Muscle layer of duodenum (tissue), 2 donors: Measurements from ENCODE around the gene PRKCZ.
"Not testable (repeated sequence)": the region's sequence is repeated elsewhere in the genome, so short reads cannot be mapped to it uniquely, and the experiment has no call there.

ENCODE experiments used
- H3K27ac ChIP-seq: one replicate; pipeline ENCODE4 v1.7.0; 2013; ENCODE audit warnings: mild to moderate bottlenecking, low read length
- H3K27me3 ChIP-seq: one replicate; pipeline ENCODE4 v1.7.0; 2013; ENCODE audit warnings: low read depth, mild to moderate bottlenecking, control low read depth, low read length
- H3K36me3 ChIP-seq, 2 donors: one replicate each; pipeline ENCODE4 v1.7.0; 2013; ENCODE audit warnings: low read length in 2 of 2, control low read depth in 1 of 2, mild to moderate bottlenecking in 1 of 2; ENCODE audit not compliant: insufficient read depth in 2 of 2, control insufficient read depth in 1 of 2
- H3K4me1 ChIP-seq, 2 donors: one replicate each; pipeline ENCODE4 v1.7.0; 2013; ENCODE audit warnings: low read length in 2 of 2, mild to moderate bottlenecking in 2 of 2, control low read depth in 1 of 2, moderate library complexity in 1 of 2; ENCODE audit not compliant: insufficient read depth in 2 of 2, control insufficient read depth in 1 of 2
- H3K4me3 ChIP-seq, 2 donors: one replicate each; pipeline ENCODE4 v1.7.0; 2013; ENCODE audit warnings: low read length in 2 of 2, low read depth in 1 of 2, mild to moderate bottlenecking in 1 of 2
- H3K9me3 ChIP-seq, 2 donors: one replicate each; pipeline ENCODE4 v1.7.0; 2013; ENCODE audit warnings: low read length in 2 of 2, control low read depth in 1 of 2, mild to moderate bottlenecking in 1 of 2; ENCODE audit not compliant: control insufficient read depth in 1 of 2
- donor health status: healthy.

PRKCZ gene

DNA sequence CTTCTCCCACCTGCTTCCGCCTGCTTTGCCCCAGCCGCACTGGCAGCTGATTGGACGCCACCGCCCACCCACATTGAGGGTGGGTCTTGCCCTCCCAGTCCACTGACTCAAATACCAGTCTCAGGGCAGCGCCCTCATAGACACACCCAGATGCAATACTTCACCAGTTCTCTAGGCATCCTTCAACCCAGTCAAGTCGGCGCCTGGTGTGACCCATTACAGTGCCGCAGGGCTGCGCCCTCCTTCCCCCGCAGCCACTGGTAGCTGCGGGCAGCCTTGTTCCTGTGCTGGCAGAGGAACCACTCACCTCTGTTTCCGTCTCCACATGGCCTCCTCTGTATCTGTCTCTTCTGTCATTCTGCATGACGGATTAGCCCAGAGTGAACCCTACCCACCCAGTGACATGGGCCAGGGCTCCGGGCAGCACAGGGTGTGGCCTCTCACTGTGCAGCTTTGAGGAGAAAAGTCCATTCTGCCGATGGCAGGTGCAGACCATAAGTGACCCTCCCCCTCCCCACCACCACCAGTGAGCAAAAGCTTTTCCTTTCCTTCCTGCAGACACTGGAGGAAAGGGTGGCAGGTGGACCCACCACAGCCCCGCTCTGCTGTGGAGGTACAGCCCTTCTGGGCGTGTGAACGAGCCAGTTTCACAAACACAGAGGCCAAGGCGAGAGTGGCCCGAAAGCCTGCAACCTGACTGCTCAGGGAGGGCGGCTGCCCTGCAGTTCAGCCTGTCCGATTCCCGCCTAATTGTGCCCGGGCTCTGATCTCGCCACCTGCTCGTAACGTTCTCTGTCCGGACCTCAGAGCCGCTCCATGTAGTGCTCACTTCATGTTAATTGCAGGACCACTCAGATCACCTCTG is 87.3 kb downstream of the PRKCZ start:
- Histone ChIP-seq H3K4me3 (no peak overlapping the region), H3K27ac (peak overlapping the region; percentile 68), H3K4me1 (peaks cover 3 to 12% of the 10 kb centered on the region in 2 donors), H3K36me3 (no peaks in the 10 kb centered on the region), H3K27me3 (no peaks in the 10 kb centered on the region), H3K9me3 (no peaks in the 10 kb centered on the region)

DNA sequence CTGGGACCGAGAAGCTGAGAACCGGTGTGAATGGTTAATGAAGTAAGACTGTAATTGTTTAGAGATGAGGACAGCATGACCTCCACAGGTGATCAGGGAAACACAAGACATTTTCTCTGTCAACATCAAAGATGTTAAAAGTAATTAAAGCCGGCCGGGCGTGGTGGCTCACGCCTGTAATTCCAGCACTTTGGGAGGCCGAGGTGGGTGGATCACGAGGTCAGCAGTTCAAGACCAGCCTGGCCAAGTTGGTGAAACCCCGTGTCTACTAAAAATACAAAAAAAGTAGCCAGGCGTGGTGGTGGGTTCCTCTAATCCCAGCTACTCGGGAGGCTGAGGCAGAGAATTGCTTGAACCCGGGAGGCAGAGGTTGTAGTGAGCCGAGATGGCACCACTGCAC is 88.9 kb downstream of the PRKCZ start:
- H3K4me1 ChIP-seq, result peaks cover 0 to 12% of the 10 kb centered on the region in 2 donors
- not testable (repeated sequence) for H3K27ac ChIP-seq, H3K9me3 ChIP-seq, H3K4me3 ChIP-seq, H3K27me3 ChIP-seq, H3K36me3 ChIP-seq

DNA sequence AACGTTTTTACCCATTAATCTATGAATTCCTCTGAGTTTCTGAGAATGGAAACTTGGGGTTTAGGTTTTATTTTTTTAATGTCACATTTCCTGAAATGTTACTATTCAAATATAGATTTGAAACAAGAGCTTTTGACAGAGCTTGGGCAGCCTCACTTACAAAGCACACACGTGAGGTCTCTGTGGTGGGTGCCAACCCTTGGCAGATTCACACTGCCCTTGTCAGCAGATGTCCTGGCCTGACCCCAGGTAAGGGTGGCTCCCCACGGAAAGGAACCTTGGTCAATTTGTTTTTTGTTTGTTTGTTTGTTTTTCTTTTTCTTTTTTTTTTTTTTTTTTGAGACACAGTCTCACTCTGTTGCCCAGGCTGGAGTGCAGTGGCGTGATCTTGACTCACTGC is 90.8 kb downstream of the PRKCZ start:
- Histone ChIP-seq H3K4me3 (no peak overlapping the region), H3K4me1 (peaks cover 0 to 3% of the 10 kb centered on the region in 2 donors), H3K9me3 (no peaks in the 10 kb centered on the region), H3K27me3 (no peaks in the 10 kb centered on the region), H3K27ac (no peak overlapping the region), H3K36me3 (no peaks in the 10 kb centered on the region)

DNA sequence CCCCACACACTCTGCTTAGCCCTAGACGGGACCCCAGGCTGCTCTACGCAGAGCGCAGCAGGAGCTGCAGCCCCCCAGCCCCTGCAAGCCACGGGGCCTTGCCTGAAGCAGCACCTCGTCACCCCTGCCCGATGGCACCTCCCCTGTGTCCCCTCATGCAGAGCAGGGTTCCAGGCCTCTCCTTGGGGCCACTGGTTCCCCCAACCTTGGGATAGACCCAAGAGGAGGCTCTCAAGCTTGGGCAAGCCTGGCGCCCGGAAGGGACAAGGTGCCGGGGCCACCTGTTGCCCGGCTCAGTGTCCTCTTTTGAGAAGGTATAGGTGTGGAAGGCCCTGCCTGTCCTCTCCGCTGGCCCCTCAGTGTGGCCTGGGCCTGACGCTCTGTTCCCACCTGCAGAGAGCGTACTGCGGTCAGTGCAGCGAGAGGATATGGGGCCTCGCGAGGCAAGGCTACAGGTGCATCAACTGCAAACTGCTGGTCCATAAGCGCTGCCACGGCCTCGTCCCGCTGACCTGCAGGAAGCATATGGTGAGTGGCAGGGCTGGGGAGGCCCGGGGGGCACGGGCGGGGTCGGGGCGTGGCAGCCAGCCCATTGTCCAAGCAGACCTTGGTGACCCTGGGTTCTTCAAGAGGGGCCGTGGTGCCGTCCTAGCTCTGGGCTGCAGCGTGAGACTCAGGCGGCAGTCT is 93.7 kb downstream of the PRKCZ start:
- Histone ChIP-seq H3K4me3 (no peak overlapping the region), H3K4me1 (no peaks in the 10 kb centered on the region), H3K27ac (no peak overlapping the region), H3K36me3 (no peaks in the 10 kb centered on the region), H3K27me3 (no peaks in the 10 kb centered on the region), H3K9me3 (no peaks in the 10 kb centered on the region)

DNA sequence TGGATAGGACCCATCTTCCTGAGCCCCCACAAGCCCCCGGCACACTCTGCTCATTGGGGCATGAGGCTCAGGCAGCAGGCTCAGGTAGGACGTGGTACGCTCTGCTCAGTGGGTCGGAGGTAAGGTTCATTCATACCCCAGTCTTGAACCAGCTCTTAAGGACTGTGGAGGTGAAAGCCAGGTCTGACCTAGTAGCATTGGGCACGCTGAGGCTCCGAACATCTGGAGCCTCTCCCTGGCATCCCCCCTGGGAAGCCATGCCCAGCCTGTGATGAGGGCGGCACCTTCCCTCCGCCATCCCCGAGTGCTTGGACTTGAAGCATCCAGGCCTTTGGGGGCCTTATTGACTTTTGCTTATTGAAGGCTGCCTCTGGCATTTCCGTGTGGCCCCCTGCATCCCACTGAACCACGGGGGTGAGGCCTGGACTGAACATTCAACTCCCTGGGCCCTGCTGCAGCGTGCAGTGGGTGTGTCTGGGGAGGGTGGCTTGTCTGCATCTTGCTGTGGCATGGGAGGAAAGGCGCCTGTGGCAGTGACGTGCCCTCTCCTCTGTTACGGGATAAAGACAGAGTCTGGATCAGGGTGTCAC is 94.4 kb downstream of the PRKCZ start:
- Histone ChIP-seq H3K4me1 (no peaks in the 10 kb centered on the region), H3K9me3 (no peaks in the 10 kb centered on the region), H3K27me3 (no peaks in the 10 kb centered on the region), H3K27ac (no peak overlapping the region), H3K36me3 (no peaks in the 10 kb centered on the region), H3K4me3 (no peak overlapping the region)

DNA sequence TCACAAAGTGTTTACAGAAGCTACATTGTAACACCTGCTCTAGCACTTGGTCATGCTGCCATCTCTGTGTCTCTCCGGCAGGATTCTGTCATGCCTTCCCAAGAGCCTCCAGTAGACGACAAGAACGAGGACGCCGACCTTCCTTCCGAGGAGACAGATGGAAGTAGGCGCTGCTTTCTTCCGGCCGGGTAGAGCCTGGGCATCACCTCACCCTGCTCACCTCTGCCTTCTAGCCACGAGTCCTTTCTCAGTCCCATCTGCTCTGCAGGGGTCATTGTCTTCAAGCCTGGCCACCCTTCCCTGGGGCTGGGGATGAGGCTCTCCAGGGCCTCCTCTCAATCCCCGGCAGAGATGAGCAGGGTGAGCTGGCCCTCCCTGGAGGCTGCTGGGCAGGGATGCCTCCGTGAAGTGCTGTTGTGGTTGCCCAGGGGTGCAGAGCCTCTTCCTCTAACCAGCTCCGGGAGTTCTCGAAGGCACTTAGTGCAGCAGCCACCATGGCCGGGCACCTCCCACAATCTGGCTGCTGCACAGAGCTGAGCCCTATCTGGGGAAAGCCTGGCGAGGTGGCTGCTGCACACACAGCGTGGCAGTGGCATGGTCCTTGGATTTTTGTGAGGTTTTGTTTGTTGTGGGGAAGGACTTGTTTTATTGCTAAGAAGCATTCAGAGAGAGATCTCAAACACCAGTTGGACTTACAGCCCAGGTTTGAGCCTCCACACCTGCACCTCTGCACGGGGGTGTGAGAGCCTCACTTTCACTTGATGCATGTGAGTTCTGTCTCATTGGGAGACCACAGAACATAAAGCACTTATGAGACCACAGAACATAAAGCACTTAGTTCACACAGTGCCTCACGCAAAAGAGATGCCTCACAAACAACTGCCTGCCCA is 96.0 kb downstream of the PRKCZ start:
- Histone ChIP-seq H3K36me3 (no peaks in the 10 kb centered on the region), H3K27ac (no peak overlapping the region), H3K9me3 (no peaks in the 10 kb centered on the region), H3K4me3 (no peak overlapping the region), H3K4me1 (no peaks in the 10 kb centered on the region), H3K27me3 (no peaks in the 10 kb centered on the region)

DNA sequence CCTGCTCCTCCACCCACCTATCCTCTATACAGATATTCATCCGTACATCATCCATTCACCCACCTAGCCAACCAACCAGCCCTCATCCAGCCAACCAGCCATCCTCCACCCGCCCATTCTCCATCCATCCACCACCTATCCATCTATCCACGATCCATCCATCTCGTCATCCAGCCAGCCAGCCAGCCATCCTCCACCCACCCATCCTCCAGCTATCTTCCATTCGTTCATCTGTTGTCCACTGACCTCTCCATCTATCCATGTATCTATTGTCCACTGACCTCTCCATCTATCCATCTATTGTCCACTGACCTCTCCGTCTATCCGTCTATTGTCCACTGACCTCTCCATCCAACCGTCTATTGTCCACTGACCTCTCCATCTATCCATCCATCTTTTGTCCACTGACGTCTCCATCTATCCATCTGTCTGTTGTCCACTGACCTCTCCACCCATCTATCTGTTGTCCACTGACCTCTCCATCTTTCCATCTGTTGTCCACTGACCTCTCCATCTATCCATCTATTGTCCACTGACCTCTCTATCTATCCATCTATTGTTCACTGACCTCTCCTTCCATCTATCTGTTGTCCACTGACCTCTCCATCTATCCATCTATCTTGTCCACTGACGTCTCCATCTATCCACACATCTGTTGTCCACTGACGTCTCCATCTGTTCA is 96.8 kb downstream of the PRKCZ start:
- H3K9me3 ChIP-seq, result no peaks in the 10 kb centered on the region
- H3K36me3 ChIP-seq, result no peaks in the 10 kb centered on the region
- no peak overlapping the region for H3K27ac ChIP-seq
- H3K27me3 ChIP-seq, result no peaks in the 10 kb centered on the region
- no peaks in the 10 kb centered on the region for H3K4me1 ChIP-seq
- H3K4me3 ChIP-seq, result no peak overlapping the region

DNA sequence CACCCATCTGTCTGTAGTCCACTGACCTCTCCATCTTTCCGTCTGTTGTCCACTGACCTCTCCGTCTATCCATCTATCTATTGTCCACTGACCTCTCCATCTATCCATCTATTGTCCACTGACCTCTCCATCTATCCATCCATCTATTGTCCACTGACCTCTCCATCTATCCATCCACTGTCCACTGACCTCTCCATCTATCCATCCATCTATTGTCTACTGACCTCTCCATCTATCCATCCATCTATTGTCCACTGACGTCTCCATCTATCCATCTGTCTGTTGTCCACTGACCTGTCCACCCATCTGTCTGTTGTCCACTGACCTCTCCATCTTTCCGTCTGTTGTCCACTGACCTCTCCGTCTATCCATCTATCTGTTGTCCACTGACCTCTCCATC is 97.7 kb downstream of the PRKCZ start:
- not testable (repeated sequence) for H3K4me3 ChIP-seq, H3K36me3 ChIP-seq, H3K9me3 ChIP-seq, H3K4me1 ChIP-seq, H3K27ac ChIP-seq, H3K27me3 ChIP-seq

DNA sequence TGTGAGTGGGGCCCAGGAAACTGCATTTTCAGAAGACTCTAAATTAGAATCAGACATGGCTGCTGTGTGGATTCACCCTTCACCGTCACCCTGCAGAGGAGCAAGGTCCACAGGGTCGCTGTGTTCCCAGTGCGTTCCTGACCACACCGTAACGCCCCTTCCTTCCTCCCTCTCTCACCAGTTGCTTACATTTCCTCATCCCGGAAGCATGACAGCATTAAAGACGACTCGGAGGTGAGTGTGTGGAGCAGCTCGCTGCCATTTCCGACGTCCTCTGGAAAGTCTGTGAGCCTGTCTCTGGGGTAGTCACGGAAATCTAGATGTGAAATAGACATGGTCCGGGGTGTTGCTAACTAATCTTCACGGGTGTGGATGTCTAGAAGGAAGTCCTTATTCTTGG is 98.5 kb downstream of the PRKCZ start:
- Histone ChIP-seq H3K4me3 (peak overlapping the region in 1 of 2 donors; percentile 33), H3K27ac (peak overlapping the region; percentile 20), H3K36me3 (no peaks in the 10 kb centered on the region), H3K4me1 (no peaks in the 10 kb centered on the region), H3K27me3 (no peaks in the 10 kb centered on the region), H3K9me3 (no peaks in the 10 kb centered on the region)

DNA sequence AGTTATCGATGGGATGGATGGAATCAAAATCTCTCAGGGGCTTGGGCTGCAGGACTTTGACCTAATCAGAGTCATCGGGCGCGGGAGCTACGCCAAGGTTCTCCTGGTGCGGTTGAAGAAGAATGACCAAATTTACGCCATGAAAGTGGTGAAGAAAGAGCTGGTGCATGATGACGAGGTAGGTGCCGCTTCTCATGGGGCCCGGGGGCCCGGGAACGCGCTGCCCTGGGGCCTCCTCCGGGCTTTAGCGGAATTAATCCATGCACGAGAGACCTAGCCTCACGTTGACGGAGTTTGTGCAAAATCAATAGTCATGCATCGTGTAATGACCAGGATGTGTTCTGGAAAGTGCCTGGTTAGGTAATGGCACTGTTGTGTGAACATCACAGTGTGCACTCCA is 100.6 kb downstream of the PRKCZ start:
- Histone ChIP-seq H3K36me3 (no peaks in the 10 kb centered on the region), H3K27me3 (no peaks in the 10 kb centered on the region), H3K4me1 (no peaks in the 10 kb centered on the region), H3K9me3 (no peaks in the 10 kb centered on the region), H3K27ac (no peak overlapping the region), H3K4me3 (no peak overlapping the region)
